HCT116 (cell line): Measurements from ENCODE around the gene RPA4. TPM values are rescaled to one million over a fixed set of nuclear protein-coding genes. Genes with fewer than 3 reads are reported as not detected.
"Not testable (repeated sequence)": the region's sequence is repeated elsewhere in the genome, so short reads cannot be mapped to it uniquely, and the experiment has no call there.

ENCODE experiments used
- ATAC-seq: fragments of 200-7000 bp; cut with Tn5 transposase; 2 replicates; pipeline ENCODE4 v1.9.1; 2020; ENCODE audit warnings: mild to moderate bottlenecking, moderate library complexity
- BruUV-seq: library from RNA; stranded (reverse); fragments of 400-500 nt; replicated peaks from 2 replicates; lab custom pipeline; 2021; lab: Mats Ljungman, UMichigan
- CTCF ChIA-PET: fragments of 300-600 bp; sonication (Branson Sonifier 250); formaldehyde crosslinking; loops from one replicate; lab custom pipeline; 2021; ENCODE audit warnings: antibody characterized with exemption; lab: Charles Lee
- POLR2A ChIA-PET: fragments of 300-600, 350-600 bp; sonication (Branson Sonifier 250); formaldehyde crosslinking; loops from one replicate; lab custom pipeline; 2021; ENCODE audit warnings: antibody characterized with exemption; lab: Charles Lee
- RAD21 ChIA-PET, 2 experiments: fragments of 300-600 bp; sonication (Branson Sonifier 250); formaldehyde crosslinking; loops; one replicate each; lab custom pipeline; 2023; ENCODE audit warnings: low total read pairs in 2 of 2; ENCODE audit not compliant: uncharacterized antibody in 2 of 2, unreplicated experiment in 2 of 2, low non-redundant PET in 1 of 2; lab: Charles Lee
- DNase-seq: peaks from one replicate; pipeline ENCODE4 v3.0.0-alpha.2; 2010; ENCODE audit warnings: low read depth, low spot score
- H2AFZ ChIP-seq: fragments of 200-600 bp; shearing (Covaris generic), sonication (generic); 2 replicates; pipeline ENCODE4 v1.6.1; 2017; ENCODE audit warnings: low read depth, mixed run types, mixed read lengths, antibody characterized with exemption, low read length; ENCODE audit not compliant: poor library complexity, severe bottlenecking
- H3K27ac ChIP-seq: 2 replicates; pipeline ENCODE4 v1.5.1; 2012; ENCODE audit warnings: low read depth, low read length
- H3K27me3 ChIP-seq: fragments of 200-600 bp; sonication (generic); 2 replicates; pipeline ENCODE4 v1.6.1; 2016; ENCODE audit warnings: mixed run types, low read length, mixed read lengths; ENCODE audit not compliant: insufficient read depth
- H3K36me3 ChIP-seq, 2 experiments: fragments of 200-500 bp in 1 of 2; fragments of 200-600 bp in 1 of 2; sonication (Bioruptor generic) in 1 of 2; sonication (generic) in 1 of 2; 2 replicates each; pipeline versions ENCODE4 v1.5.1 to v1.6.1; 2014 to 2016; ENCODE audit warnings: low read length in 2 of 2, inconsistent platforms in 1 of 2, mixed read lengths in 1 of 2, mixed run types in 1 of 2; ENCODE audit not compliant: insufficient read depth in 2 of 2, control insufficient read depth in 1 of 2
- H3K4me1 ChIP-seq, 2 experiments: fragments of 200-600 bp in 1 of 2; sonication (generic) in 1 of 2; 2 replicates each; pipeline versions ENCODE4 v1.5.1 to v1.6.1; 2012 to 2017; ENCODE audit warnings: low read length in 2 of 2, inconsistent platforms in 1 of 2, mild to moderate bottlenecking in 1 of 2, mixed read lengths in 1 of 2, mixed run types in 1 of 2, moderate library complexity in 1 of 2; ENCODE audit not compliant: insufficient read depth in 2 of 2, control insufficient read depth in 1 of 2
- H3K4me2 ChIP-seq: fragments of 200-600 bp; sonication (generic); 2 replicates; pipeline ENCODE4 v1.6.1; 2017; ENCODE audit warnings: mixed run types, low read length, mixed read lengths
- H3K4me3 ChIP-seq, 2 experiments: fragments of 200-600 bp in 1 of 2; sonication (generic) in 1 of 2; replicated peaks in 1 of 2; 2 replicates each; pipeline ENCODE4 v1.5.1; 2011 to 2016; ENCODE audit warnings: low read length in 2 of 2, control low read depth in 1 of 2, low read depth in 1 of 2, mild to moderate bottlenecking in 1 of 2, mixed read lengths in 1 of 2, mixed run types in 1 of 2
- H3K79me2 ChIP-seq: fragments of 200-600 bp; sonication (generic); 2 replicates; pipeline ENCODE4 v1.6.1; 2017; ENCODE audit warnings: mild to moderate bottlenecking, mixed run types, low read length, moderate library complexity, mixed read lengths; ENCODE audit not compliant: insufficient read depth
- H3K9ac ChIP-seq: fragments of 200-600 bp; sonication (generic); 2 replicates; pipeline ENCODE4 v1.6.1; 2016; ENCODE audit warnings: low read length, mixed read lengths
- H3K9me2 ChIP-seq: fragments of 200-600 bp; sonication (generic), shearing (Covaris generic); 2 replicates; pipeline ENCODE4 v1.6.1; 2017; ENCODE audit warnings: mixed run types, mild to moderate bottlenecking, moderate library complexity; ENCODE audit not compliant: insufficient read depth
- H3K9me3 ChIP-seq, 2 experiments: fragments of 200-500 bp in 1 of 2; fragments of 200-600 bp in 1 of 2; sonication (Bioruptor generic) in 1 of 2; sonication (generic) in 1 of 2; 2 replicates each; pipeline ENCODE4 v1.6.1; 2014 to 2017; ENCODE audit warnings: low read length in 2 of 2, mixed read lengths in 2 of 2, inconsistent platforms in 1 of 2, low read depth in 1 of 2, mild to moderate bottlenecking in 1 of 2, mixed run types in 1 of 2, moderate library complexity in 1 of 2; ENCODE audit not compliant: control insufficient read depth in 1 of 2, insufficient read depth in 1 of 2
- H4K20me1 ChIP-seq: fragments of 200-600 bp; sonication (generic), shearing (Covaris generic); 2 replicates; pipeline ENCODE4 v1.6.1; 2017; ENCODE audit warnings: mixed run types, mild to moderate bottlenecking, moderate library complexity; ENCODE audit not compliant: insufficient read depth
- CBX3 ChIP-seq: IDR thresholded peaks from 2 replicates; pipeline ENCODE4 v1.6.1; 2012; ENCODE audit warnings: low read depth
- CEBPB ChIP-seq: IDR thresholded peaks from 2 replicates; pipeline ENCODE4 v1.6.1; 2012; ENCODE audit warnings: low read depth
- CTCF ChIP-seq, 3 experiments: fragments of 200-600 bp in 1 of 3; sonication (generic) in 1 of 3; IDR thresholded peaks in 2 of 3; conservative IDR thresholded peaks in 1 of 3; 2 replicates each; pipeline ENCODE4 v1.5.1; 2012 to 2017; ENCODE audit warnings: low read depth in 2 of 3, low read length in 2 of 3, antibody characterized with exemption in 1 of 3, borderline replicate concordance in 1 of 3, control low read depth in 1 of 3, mild to moderate bottlenecking in 1 of 3, mixed read lengths in 1 of 3, mixed run types in 1 of 3, moderate library complexity in 1 of 3; ENCODE audit not compliant: insufficient read depth in 1 of 3
- EGR1 ChIP-seq: IDR thresholded peaks from 2 replicates; pipeline ENCODE4 v1.6.1; 2012; ENCODE audit warnings: low read depth
- ELF1 ChIP-seq: IDR thresholded peaks from 2 replicates; pipeline ENCODE4 v1.6.1; 2012; ENCODE audit warnings: low read depth, borderline replicate concordance
- EZH2 ChIP-seq: fragments of 200-600 bp; sonication (generic); IDR thresholded peaks from 2 replicates; pipeline ENCODE4 v1.6.1; 2017; ENCODE audit warnings: antibody characterized with exemption, mixed run types
- EZH2phosphoT487 ChIP-seq: fragments of 200-600 bp; IDR thresholded peaks from 2 replicates; pipeline ENCODE4 v1.6.1; 2018; ENCODE audit warnings: antibody characterized with exemption, borderline replicate concordance
- FOSL1 ChIP-seq: IDR thresholded peaks from 2 replicates; pipeline ENCODE4 v1.6.1; 2012; ENCODE audit warnings: low read depth
- JUND ChIP-seq: IDR thresholded peaks from 2 replicates; pipeline ENCODE4 v1.6.1; 2012
- MAX ChIP-seq: IDR thresholded peaks from 2 replicates; pipeline ENCODE4 v1.6.1; 2012
- POLR2A ChIP-seq: IDR thresholded peaks from 2 replicates; pipeline ENCODE4 v1.7.0; 2011; ENCODE audit warnings: borderline replicate concordance; ENCODE audit not compliant: insufficient read depth, insufficient read length; ENCODE audit errors: extremely low read depth
- RAD21 ChIP-seq: IDR thresholded peaks from 2 replicates; pipeline ENCODE4 v1.6.1; 2012; ENCODE audit warnings: low read depth, mild to moderate bottlenecking
- REST ChIP-seq: IDR thresholded peaks from 2 replicates; pipeline ENCODE4 v1.6.1; 2012; ENCODE audit warnings: low read depth
- SIN3A ChIP-seq: IDR thresholded peaks from 2 replicates; pipeline ENCODE4 v1.6.1; 2012; ENCODE audit warnings: low read depth
- TCF7L2 ChIP-seq: IDR thresholded peaks from 2 replicates; pipeline ENCODE4 v1.7.0; 2011; ENCODE audit warnings: borderline replicate concordance, inconsistent platforms; ENCODE audit not compliant: insufficient read depth, insufficient read length; ENCODE audit errors: extremely low read depth
- YY1 ChIP-seq: IDR thresholded peaks from 2 replicates; pipeline ENCODE4 v1.6.1; 2011; ENCODE audit warnings: low read length, low read depth, moderate library complexity, mild to moderate bottlenecking; ENCODE audit not compliant: insufficient replicate concordance; ENCODE audit errors: extremely low read depth
- ZFX ChIP-seq: fragments of 450-650 bp; IDR thresholded peaks from 2 replicates; pipeline ENCODE4 v1.6.1; 2017
- ZNF274 ChIP-seq: fragments of 200-500 bp; sonication (Bioruptor generic); IDR thresholded peaks from 2 replicates; pipeline ENCODE4 v1.6.1; 2014; ENCODE audit warnings: mild to moderate bottlenecking, low read depth, low read length, inconsistent platforms
- intact Hi-C: fragments of 100-400 bp; cut with micrococcal nuclease; formaldehyde crosslinking; loops from 2 replicates; pipeline ENCODE4 v1.10.0; 2022
- total RNA-seq: library from RNA; stranded (reverse); gene quantifications from one replicate; pipeline ENCODE4 v1.2.1, GENCODE V29; 2021; ENCODE audit not compliant: unreplicated experiment

Gene RPA4
- total RNA-seq, 1 experiment from 2014 or later = 0.20 TPM

DNA sequence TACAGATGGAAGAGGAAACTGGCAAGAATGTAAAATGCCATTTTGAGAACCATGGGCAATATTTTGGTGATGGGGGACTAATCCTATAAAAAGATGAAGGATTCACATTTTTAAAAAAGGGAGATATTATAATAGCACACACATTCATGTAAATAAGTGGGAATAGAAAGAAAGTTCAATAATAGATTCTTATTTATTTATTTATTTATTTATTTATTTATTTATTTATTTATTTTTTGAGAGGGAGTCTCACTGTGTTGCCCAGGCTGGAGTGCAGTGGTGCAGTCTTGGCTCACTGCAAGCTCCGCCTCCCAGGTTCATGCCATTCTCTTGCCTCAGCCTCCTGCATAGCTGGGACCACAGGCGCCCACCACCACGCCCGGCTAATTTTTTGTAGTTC, 24.3 kb upstream of the RPA4 start:
- H4K20me1 ChIP-seq, intact Hi-C loops, ATAC-seq, H3K79me2 ChIP-seq, DNase-seq, H3K9me2 ChIP-seq, H3K9me3 ChIP-seq, H3K27ac ChIP-seq, H3K4me1 ChIP-seq, CTCF ChIA-PET, RAD21 ChIA-PET, BruUV-seq, H3K27me3 ChIP-seq, H3K9ac ChIP-seq, H3K36me3 ChIP-seq, H3K4me2 ChIP-seq, H2AFZ ChIP-seq, H3K4me3 ChIP-seq, POLR2A ChIA-PET: not testable (repeated sequence)

DNA sequence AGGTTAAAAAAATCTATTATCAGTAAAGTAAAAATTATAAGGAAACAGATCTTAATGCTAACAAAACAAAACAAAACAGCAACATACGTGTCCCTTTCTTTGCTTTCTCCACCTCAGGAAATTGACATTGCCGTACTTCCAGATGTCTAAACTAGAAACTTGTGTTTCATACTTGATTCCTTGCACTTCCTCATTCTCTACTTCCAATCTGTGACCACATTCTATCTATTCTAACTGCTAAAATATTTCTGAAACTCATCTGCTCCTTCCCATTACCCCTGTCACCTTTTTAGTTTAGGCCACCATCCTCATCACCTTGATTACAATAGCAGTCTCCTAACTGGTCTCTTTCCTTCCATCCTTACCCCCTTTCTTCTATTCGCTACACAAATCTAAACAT, 22.5 kb upstream of the RPA4 start:
- POLR2A ChIA-PET = no interaction called here
- Histone ChIP-seq H3K9ac (no peak overlapping the region), H3K27me3 (no peaks in the 10 kb centered on the region), H2AFZ (no peak overlapping the region), H3K4me1 (no peaks in the 10 kb centered on the region), H3K9me2 (no peaks in the 10 kb centered on the region), H3K79me2 (no peaks in the 10 kb centered on the region), H3K27ac (no peak overlapping the region), H3K4me2 (no peak overlapping the region), H3K36me3 (no peaks in the 10 kb centered on the region), H3K9me3 (no peaks in the 10 kb centered on the region), H3K4me3 (no peak overlapping the region), H4K20me1 (no peaks in the 10 kb centered on the region)
- RAD21 ChIA-PET = no interaction called here
- BruUV-seq = no TSS peak
- intact Hi-C loops = no loop called here
- DNase-seq (no peak), ATAC-seq (no peak)
- CTCF ChIA-PET = no interaction called here
- TF ChIP-seq CTCF (IDR thresholded peaks at IDR 0.05 in 2 of 3, conservative IDR thresholded peaks at IDR 0.05 in 1 of 3; ENCODE audit: borderline replicate concordance in 1 of 3, insufficient read depth in 1 of 3, low read depth in 2 of 3, low read length in 2 of 3) = no peak
- no peak for TF ChIP-seq JUND
- no peak for TF ChIP-seq ZFX
- no peak for TF ChIP-seq MAX
- TF ChIP-seq CBX3 = no peak
- TF ChIP-seq ELF1 = no peak
- no peak for TF ChIP-seq YY1
- TF ChIP-seq ZNF274 = no peak
- no peak for TF ChIP-seq RAD21
- TF ChIP-seq FOSL1 = no peak
- TF ChIP-seq SIN3A = no peak
- no peak for TF ChIP-seq REST
- TF ChIP-seq EZH2 = no peak
- TF ChIP-seq EZH2phosphoT487 = no peak
- no peak for TF ChIP-seq TCF7L2
- no peak for TF ChIP-seq CEBPB
- no peak for TF ChIP-seq EGR1
- TF ChIP-seq POLR2A = no peak
